ENCODE measurements around the gene SENP7.
"Not testable (repeated sequence)": the region's sequence is repeated elsewhere in the genome, so short reads cannot be mapped to it uniquely, and the experiment has no call there.

Gene SENP7

DNA sequence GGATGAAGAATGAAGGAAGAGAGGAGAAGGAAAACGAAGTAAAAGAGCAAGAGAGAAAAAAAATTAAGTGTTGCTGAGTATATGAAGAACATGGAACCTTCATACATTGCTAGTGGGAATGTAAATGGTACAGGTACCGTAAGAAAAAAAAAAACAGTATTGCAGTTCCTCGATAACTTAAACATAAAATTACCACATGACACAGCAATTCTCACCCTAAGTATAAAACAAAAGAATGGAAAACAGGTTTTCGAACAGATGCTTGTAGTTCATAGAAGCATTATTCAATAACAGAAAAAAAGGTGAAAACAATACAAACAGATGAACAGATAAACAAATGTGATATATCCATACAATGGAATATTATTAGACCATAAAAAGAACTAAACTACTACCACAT is 51.6 kb downstream of the SENP7 start:
- DNase-seq (ENCODE audit: insufficient read length, low spot score) (no peak), FAIRE-seq (no peak)
- TF ChIP-seq POU2F2 (IDR thresholded peaks at IDR 0.05; ENCODE audit: low read depth, low read length) (no peak), POLR2AphosphoS5 (IDR thresholded peaks at IDR 0.05; ENCODE audit: low read depth, low read length) (no peak), PAX5 (IDR thresholded peaks at IDR 0.05; ENCODE audit: insufficient read depth, low read length, severe bottlenecking) (no peak), POLR2A (IDR thresholded peaks at IDR 0.05; ENCODE audit: low read depth, low read length) (no peak), TAF1 (IDR thresholded peaks at IDR 0.05; ENCODE audit: low read depth, low read length) (no peak)

DNA sequence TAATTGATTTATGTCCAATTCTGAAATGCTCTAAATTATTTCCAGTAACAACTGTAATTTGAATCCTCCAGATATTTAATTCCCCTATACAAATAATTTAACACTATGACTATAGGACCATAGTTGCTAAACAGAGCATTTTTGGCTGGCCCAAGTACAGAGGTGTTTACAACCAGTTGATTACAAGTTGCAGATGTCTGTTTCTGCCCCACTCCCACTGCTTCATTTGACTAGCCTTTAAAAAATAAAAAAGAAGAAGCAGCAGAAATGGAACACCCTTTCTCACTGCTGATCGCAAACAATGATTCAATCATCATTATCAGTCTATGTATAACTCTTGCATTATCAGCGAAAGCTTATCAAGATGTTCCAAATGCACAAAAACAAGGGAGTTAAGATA is 54.6 kb downstream of the SENP7 start:
- DNase-seq (ENCODE audit: insufficient read length, low spot score) (no peak), FAIRE-seq (no peak)
- TF ChIP-seq POLR2AphosphoS5 (IDR thresholded peaks at IDR 0.05; ENCODE audit: low read depth, low read length) (no peak), TAF1 (IDR thresholded peaks at IDR 0.05; ENCODE audit: low read depth, low read length) (no peak), POU2F2 (IDR thresholded peaks at IDR 0.05; ENCODE audit: low read depth, low read length) (no peak), SPI1 (IDR thresholded peaks at IDR 0.05; ENCODE audit: low read depth, low read length) (no peak), PAX5 (IDR thresholded peaks at IDR 0.05; ENCODE audit: insufficient read depth, low read length, severe bottlenecking) (no peak), POLR2A (IDR thresholded peaks at IDR 0.05; ENCODE audit: low read depth, low read length) (no peak)

DNA sequence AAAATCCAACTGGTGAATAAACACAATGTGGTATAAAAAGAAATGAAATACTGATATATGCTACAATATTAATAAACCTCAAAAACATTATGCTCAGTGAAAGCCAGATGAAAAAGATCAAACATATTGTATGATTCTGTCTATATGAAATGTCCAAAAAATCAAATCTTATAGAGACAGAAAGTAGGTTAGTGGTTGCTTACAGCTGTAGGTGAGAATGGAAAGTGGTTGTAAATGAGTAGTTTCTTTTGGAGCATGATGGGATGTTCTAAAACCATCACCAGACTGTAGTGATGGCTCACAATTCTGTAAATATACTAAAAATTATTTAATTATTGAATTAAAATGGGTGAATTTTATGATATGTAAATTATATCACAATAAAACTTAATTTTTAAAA is 58.4 kb downstream of the SENP7 start:
- FAIRE-seq (no peak), DNase-seq (ENCODE audit: insufficient read length, low spot score) (no peak)
- no peak for TF ChIP-seq TAF1 (IDR thresholded peaks at IDR 0.05; ENCODE audit: low read depth, low read length)
- no peak for TF ChIP-seq POLR2AphosphoS5 (IDR thresholded peaks at IDR 0.05; ENCODE audit: low read depth, low read length)
- no peak for TF ChIP-seq PAX5 (IDR thresholded peaks at IDR 0.05; ENCODE audit: insufficient read depth, low read length, severe bottlenecking)
- TF ChIP-seq POLR2A (IDR thresholded peaks at IDR 0.05; ENCODE audit: low read depth, low read length), result no peak
- no peak for TF ChIP-seq POU2F2 (IDR thresholded peaks at IDR 0.05; ENCODE audit: low read depth, low read length)
- TF ChIP-seq SPI1 (IDR thresholded peaks at IDR 0.05; ENCODE audit: low read depth, low read length), result no peak

DNA sequence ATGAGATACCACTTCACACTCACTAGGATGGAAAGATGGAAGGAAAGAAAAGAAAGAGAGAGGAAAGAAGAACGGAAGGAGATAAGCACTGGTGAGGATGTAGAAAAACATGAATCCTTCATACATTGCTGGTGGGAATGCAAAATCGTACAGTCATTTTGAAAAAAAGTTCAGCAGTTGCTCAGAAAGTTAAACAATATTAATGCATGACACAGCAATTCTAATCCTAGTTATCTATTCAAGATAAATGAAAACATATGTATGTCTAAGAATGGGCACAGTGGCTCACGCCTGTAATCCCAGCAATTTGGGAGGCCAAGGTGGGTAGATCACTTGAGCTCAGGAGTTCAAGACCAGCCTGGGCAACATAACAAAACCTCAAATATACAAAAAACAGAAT is 59.1 kb downstream of the SENP7 start:
- no peak for DNase-seq (ENCODE audit: insufficient read length, low spot score)
- no peak for FAIRE-seq
- TF ChIP-seq TAF1 (IDR thresholded peaks at IDR 0.05; ENCODE audit: low read depth, low read length) (no peak), POU2F2 (IDR thresholded peaks at IDR 0.05; ENCODE audit: low read depth, low read length) (no peak), PAX5 (IDR thresholded peaks at IDR 0.05; ENCODE audit: insufficient read depth, low read length, severe bottlenecking) (no peak), SPI1 (IDR thresholded peaks at IDR 0.05; ENCODE audit: low read depth, low read length) (no peak), POLR2A (IDR thresholded peaks at IDR 0.05; ENCODE audit: low read depth, low read length) (no peak)

DNA sequence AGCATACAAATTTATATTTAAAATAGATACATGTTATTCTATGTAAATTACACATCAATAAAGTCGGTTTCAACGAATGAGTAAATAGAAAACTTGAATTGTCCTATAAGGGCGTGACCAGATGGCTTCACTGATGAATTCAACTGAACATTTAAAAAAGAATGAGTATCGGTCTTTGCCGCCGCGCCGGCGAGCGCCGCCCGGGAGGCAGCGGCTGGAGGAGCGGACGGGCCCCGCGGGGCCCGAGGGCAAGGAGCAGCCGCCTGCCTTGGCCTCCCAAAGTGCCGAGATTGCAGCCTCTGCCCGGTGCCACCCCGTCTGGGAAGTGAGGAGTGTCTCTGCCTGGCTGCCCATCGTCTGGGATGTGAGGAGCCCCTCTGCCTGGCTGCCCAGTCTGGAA is 74.4 kb downstream of the SENP7 start:
- not testable (repeated sequence) for FAIRE-seq; DNase-seq (ENCODE audit: insufficient read length, low spot score)

DNA sequence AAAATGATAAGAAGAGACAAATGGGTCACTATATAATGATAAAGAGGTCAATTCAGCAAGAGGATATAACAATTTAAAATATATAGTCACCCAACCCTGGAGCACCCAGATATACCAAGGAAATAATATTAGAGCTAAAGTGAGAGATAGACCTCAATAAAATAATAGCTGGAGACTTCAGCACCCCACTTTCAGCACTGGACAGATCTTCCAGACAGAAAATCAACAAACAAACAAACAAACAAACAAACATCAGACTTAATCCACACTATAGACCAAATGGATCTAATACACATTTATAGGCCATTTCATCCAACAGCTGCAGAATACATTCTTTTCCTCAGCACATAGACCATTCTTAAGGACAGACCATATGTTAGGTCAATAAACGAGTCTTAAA is 79.4 kb downstream of the SENP7 start:
- DNase-seq (ENCODE audit: insufficient read length, low spot score), result no peak
- TF ChIP-seq TAF1 (IDR thresholded peaks at IDR 0.05; ENCODE audit: low read depth, low read length) (no peak), PAX5 (IDR thresholded peaks at IDR 0.05; ENCODE audit: insufficient read depth, low read length, severe bottlenecking) (no peak), POLR2AphosphoS5 (IDR thresholded peaks at IDR 0.05; ENCODE audit: low read depth, low read length) (no peak), POLR2A (IDR thresholded peaks at IDR 0.05; ENCODE audit: low read depth, low read length) (no peak), SPI1 (IDR thresholded peaks at IDR 0.05; ENCODE audit: low read depth, low read length) (no peak), POU2F2 (IDR thresholded peaks at IDR 0.05; ENCODE audit: low read depth, low read length) (no peak)
- FAIRE-seq, result no peak

DNA sequence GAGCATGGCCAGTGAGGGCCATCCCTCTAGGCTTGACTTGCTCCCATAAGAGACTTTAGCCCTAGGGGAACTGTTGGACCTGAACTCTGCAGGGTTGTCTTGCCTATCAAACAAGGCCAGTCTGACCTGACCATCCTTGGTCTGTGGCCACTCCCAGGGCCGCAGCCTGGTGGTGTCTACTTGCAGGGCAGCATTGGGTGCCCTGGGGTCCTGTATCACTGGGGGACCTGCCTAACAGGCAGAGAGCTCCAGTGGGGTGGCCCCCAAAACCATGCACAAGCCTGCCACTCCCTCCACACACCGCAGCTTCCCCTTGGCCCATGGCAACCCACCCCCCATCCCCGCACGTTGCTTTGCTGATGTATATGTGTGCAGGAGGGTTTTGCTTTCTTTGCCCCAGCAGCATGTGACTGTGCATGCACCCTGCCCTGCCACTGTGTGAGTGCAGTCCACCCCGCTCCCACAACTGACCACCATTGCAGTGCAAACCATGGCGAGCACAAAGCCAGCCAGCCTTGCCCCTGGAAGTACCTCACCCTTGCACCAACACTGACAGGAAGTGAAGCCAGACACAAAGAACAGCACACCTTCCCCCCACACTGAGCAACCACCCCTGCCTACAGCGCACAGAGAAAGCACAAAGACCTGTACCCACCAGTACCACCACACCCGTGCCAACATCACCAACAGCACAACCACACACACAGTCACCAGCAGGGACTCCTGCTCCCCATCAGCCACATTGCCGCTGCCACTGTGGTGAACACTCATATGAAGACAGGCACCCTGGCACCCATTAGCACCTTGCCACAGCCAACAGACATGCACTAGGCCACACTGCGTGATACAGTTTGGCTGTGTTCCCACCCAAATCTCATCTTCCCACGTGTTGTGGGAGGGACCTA is 88.8 kb downstream of the SENP7 start:
- FAIRE-seq (no peak), DNase-seq (ENCODE audit: insufficient read length, low spot score) (no peak)
- TF ChIP-seq SPI1 (IDR thresholded peaks at IDR 0.05; ENCODE audit: low read depth, low read length), result no peak
- TF ChIP-seq POU2F2 (IDR thresholded peaks at IDR 0.05; ENCODE audit: low read depth, low read length), result no peak
- no peak for TF ChIP-seq POLR2A (IDR thresholded peaks at IDR 0.05; ENCODE audit: low read depth, low read length)
- TF ChIP-seq POLR2AphosphoS5 (IDR thresholded peaks at IDR 0.05; ENCODE audit: low read depth, low read length), result no peak
- TF ChIP-seq PAX5 (IDR thresholded peaks at IDR 0.05; ENCODE audit: insufficient read depth, low read length, severe bottlenecking), result no peak
- no peak for TF ChIP-seq TAF1 (IDR thresholded peaks at IDR 0.05; ENCODE audit: low read depth, low read length)

DNA sequence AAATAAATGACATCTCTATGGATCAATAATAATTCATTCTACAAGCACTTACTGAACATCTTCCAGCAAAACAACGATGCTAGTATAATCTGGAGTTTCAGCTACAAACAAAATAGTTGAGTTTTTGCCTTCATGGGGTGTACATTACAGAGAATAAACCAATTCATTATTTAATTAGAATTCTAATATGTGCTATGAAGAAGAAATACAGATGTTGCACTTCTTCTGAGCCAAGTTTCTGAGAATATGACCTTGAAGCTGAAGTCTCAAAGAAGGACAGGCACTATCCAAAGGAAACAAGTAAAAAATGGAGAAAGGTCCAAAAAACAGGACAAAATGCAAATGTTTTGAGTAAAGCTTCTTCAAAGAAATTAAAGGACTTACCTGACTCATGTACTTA is 94.2 kb downstream of the SENP7 start:
- no peak for TF ChIP-seq POU2F2 (IDR thresholded peaks at IDR 0.05; ENCODE audit: low read depth, low read length)
- no peak for TF ChIP-seq PAX5 (IDR thresholded peaks at IDR 0.05; ENCODE audit: insufficient read depth, low read length, severe bottlenecking)
- TF ChIP-seq POLR2A (IDR thresholded peaks at IDR 0.05; ENCODE audit: low read depth, low read length), result no peak
- TF ChIP-seq SPI1 (IDR thresholded peaks at IDR 0.05; ENCODE audit: low read depth, low read length), result no peak
- no peak for TF ChIP-seq TAF1 (IDR thresholded peaks at IDR 0.05; ENCODE audit: low read depth, low read length)
- no peak for TF ChIP-seq POLR2AphosphoS5 (IDR thresholded peaks at IDR 0.05; ENCODE audit: low read depth, low read length)
- FAIRE-seq, result no peak
- no peak for DNase-seq (ENCODE audit: insufficient read length, low spot score)

DNA sequence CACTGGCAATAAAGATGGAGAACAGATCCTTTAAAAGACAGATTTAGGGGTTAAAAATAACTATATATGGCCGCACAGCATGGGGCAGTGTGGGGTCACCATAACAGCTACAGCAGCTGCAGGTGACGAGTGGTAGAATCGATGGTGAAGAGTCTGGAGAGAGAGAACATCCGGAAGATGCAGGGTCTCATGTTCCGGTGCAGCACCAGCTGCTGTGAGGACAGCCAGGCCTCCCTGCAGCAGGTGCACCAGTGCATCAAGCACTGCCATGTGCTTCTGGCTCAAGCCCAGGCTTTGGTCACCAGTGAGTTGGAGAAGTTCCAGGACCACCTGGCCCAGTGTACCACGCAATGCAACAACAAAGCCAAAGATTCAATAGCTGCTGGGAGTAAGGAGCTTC is 98.9 kb downstream of the SENP7 start:
- no peak for DNase-seq (ENCODE audit: insufficient read length, low spot score)
- no peak for FAIRE-seq
- TF ChIP-seq PAX5 (IDR thresholded peaks at IDR 0.05; ENCODE audit: insufficient read depth, low read length, severe bottlenecking), result no peak
- no peak for TF ChIP-seq SPI1 (IDR thresholded peaks at IDR 0.05; ENCODE audit: low read depth, low read length)
- TF ChIP-seq TAF1 (IDR thresholded peaks at IDR 0.05; ENCODE audit: low read depth, low read length), result no peak
- TF ChIP-seq POU2F2 (IDR thresholded peaks at IDR 0.05; ENCODE audit: low read depth, low read length), result no peak
- no peak for TF ChIP-seq POLR2A (IDR thresholded peaks at IDR 0.05; ENCODE audit: low read depth, low read length)

DNA sequence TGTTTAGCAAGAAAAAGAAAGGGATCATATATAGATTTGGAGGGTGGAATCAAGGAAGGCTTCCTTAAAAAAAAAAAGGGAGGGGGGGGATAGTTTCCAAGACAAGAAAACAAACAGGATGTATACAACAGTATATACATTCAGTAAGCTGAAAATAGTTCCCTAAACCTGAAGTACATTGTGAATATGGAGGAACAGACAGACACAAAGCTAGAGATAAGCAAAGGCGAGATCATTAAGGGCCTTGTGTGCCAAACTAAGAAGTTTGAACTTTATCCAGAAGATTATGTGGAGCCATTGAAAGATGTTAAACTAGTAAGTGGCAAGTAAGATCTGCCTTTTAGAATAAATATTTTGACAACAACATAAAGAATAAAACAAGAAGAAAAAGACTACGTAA is 99.4 kb downstream of the SENP7 start:
- no peak for DNase-seq (ENCODE audit: insufficient read length, low spot score)
- no peak for FAIRE-seq
- TF ChIP-seq POLR2AphosphoS5 (IDR thresholded peaks at IDR 0.05; ENCODE audit: low read depth, low read length), result no peak
- no peak for TF ChIP-seq PAX5 (IDR thresholded peaks at IDR 0.05; ENCODE audit: insufficient read depth, low read length, severe bottlenecking)
- TF ChIP-seq POLR2A (IDR thresholded peaks at IDR 0.05; ENCODE audit: low read depth, low read length), result no peak
- TF ChIP-seq POU2F2 (IDR thresholded peaks at IDR 0.05; ENCODE audit: low read depth, low read length), result no peak
- TF ChIP-seq TAF1 (IDR thresholded peaks at IDR 0.05; ENCODE audit: low read depth, low read length), result no peak
- TF ChIP-seq SPI1 (IDR thresholded peaks at IDR 0.05; ENCODE audit: low read depth, low read length), result no peak
